Psoas muscle (tissue), 8 donors: Measurements from ENCODE around the gene EFCAB11. TPM values are rescaled to one million over a fixed set of nuclear protein-coding genes. Genes with fewer than 3 reads are reported as not detected.
"Not testable (repeated sequence)": the region's sequence is repeated elsewhere in the genome, so short reads cannot be mapped to it uniquely, and the experiment has no call there.

Experiments
- ATAC-seq, 4 donors: fragments of 200-7000 bp; cut with Tn5 transposase; one replicate each; pipeline ENCODE4 v1.9.1; 2020; ENCODE audit warnings: moderate library complexity in 3 of 4, mild to moderate bottlenecking in 2 of 4
- DNase-seq, 2 donors: peaks; one replicate each; pipeline ENCODE4 v3.0.0-alpha.2; 2020
- H3K27ac ChIP-seq: fragments of 200-600 bp; one replicate; pipeline ENCODE4 v1.8.0; 2022
- H3K27me3 ChIP-seq, 3 donors: fragments of 200-600 bp in 1 of 3; one replicate each; pipeline versions ENCODE4 v1.6.1 to v1.8.0; 2013 to 2022; ENCODE audit warnings: low read length in 2 of 3, mild to moderate bottlenecking in 2 of 3, moderate library complexity in 1 of 3; ENCODE audit not compliant: insufficient read depth in 3 of 3
- H3K36me3 ChIP-seq, 2 donors: fragments of 200-600 bp in 1 of 2; one replicate each; pipeline versions ENCODE4 v1.6.1 to v1.8.0; 2013 to 2022; ENCODE audit warnings: low read depth in 1 of 2, mild to moderate bottlenecking in 1 of 2, moderate library complexity in 1 of 2; ENCODE audit not compliant: insufficient read depth in 1 of 2
- H3K4me1 ChIP-seq: fragments of 200-600 bp; one replicate; pipeline ENCODE4 v1.8.0; 2022
- H3K4me3 ChIP-seq: fragments of 200-600 bp; one replicate; pipeline ENCODE4 v1.8.0; 2022; ENCODE audit warnings: mild to moderate bottlenecking
- H3K9me3 ChIP-seq: fragments of 200-600 bp; one replicate; pipeline ENCODE4 v1.8.0; 2022
- WGBS, 3 donors: extraction: QIAGEN DNeasy Blood & Tissue Kit; methylation state at CpG; one replicate each; pipeline versions ENCODE4 v1.1.6 to v1.1.7; 2013; 5-methylcytosine and 5-hydroxymethylcytosine counted together
- intact Hi-C, 2 donors: fragments of 100-400 bp; cut with DNase I; formaldehyde crosslinking; loops; one replicate each; pipeline versions ENCODE4 v1.11.0 to v1.14.2; 2022
- polyA plus RNA-seq, 3 donors: library from polyadenylated mRNA; stranded (reverse); fragments of 200-250 nt; gene quantifications; one replicate each; pipeline ENCODE4 v1.2.3, GENCODE V29; 2013
- total RNA-seq, 4 donors: library from RNA; stranded (reverse); fragmentation: NEBNext Ultra II Directional in 2 of 4; extraction: Animal tissue kit (Norgen Biotek cat#: 25700) in 2 of 4; gene quantifications; one replicate each; pipeline versions ENCODE4 v1.2.1 to v1.2.4, GENCODE V29; 2021 to 2023
- TF ChIP-seq, protein P1 (sequence below): fragments of 200-600 bp; IDR thresholded peaks from one replicate; pipeline ENCODE4 v1.8.0; 2022; ENCODE audit warnings: antibody characterized with exemption
- donor health status: healthy with polysubstance abuse.
- donor health status: DM: no; HTN: no; CAD: no; lungs with moderate emphysema.
- donor health status: Bipolar disorder and iron deficiency.
- donor health status: healthy.
- donor health status: DM: yes; HTN: yes; CAD: no.
- donor health status: DM: no; HTN: no; CAD: no.
- donor health status: DM: no; HTN: no; CAD: no.
- donor health status: DM: yes; HTN: yes; CAD: no.

EFCAB11 gene
- total and polyA plus RNA-seq, 7 donors, result 0.59 to 5.3 (median 2.4) TPM

GRCh38 chr14:89890589-89890988 lies 63.9 kb downstream of the EFCAB11 start:
- intact Hi-C loops, result no loop called here
- no peak overlapping the region for H3K27ac ChIP-seq
- H3K4me1 ChIP-seq, result no peaks in the 10 kb centered on the region
- WGBS, 3 donors, result 48 to 71% (median 56%) methylated on average over 4 of the region's 4 CpGs
- no peaks in the 10 kb centered on the region for H3K36me3 ChIP-seq
- H3K4me3 ChIP-seq, result no peak overlapping the region
- TF ChIP-seq, protein P1, sequence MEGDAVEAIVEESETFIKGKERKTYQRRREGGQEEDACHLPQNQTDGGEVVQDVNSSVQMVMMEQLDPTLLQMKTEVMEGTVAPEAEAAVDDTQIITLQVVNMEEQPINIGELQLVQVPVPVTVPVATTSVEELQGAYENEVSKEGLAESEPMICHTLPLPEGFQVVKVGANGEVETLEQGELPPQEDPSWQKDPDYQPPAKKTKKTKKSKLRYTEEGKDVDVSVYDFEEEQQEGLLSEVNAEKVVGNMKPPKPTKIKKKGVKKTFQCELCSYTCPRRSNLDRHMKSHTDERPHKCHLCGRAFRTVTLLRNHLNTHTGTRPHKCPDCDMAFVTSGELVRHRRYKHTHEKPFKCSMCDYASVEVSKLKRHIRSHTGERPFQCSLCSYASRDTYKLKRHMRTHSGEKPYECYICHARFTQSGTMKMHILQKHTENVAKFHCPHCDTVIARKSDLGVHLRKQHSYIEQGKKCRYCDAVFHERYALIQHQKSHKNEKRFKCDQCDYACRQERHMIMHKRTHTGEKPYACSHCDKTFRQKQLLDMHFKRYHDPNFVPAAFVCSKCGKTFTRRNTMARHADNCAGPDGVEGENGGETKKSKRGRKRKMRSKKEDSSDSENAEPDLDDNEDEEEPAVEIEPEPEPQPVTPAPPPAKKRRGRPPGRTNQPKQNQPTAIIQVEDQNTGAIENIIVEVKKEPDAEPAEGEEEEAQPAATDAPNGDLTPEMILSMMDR, result no peak
- ATAC-seq, result no peak
- H3K9me3 ChIP-seq, result peaks cover 12% of the 10 kb centered on the region
- no peaks in the 10 kb centered on the region for H3K27me3 ChIP-seq
- DNase-seq, result no peak

GRCh38 chr14:89889626-89890025 lies 64.9 kb downstream of the EFCAB11 start:
- Histone ChIP-seq H3K27ac (no peak overlapping the region), H3K4me1 (no peaks in the 10 kb centered on the region), H3K9me3 (peaks cover 12% of the 10 kb centered on the region), H3K4me3 (no peak overlapping the region), H3K36me3 (no peaks in the 10 kb centered on the region), H3K27me3 (no peaks in the 10 kb centered on the region)
- 30 to 45% (median 37%) methylated on average over 4 of the region's 4 CpGs for WGBS, 3 donors
- no peak for ATAC-seq
- intact Hi-C loops, result no loop called here
- TF ChIP-seq, protein P1, result no peak
- DNase-seq, result no peak

- intact Hi-C loops, result no loop called here
- TF ChIP-seq, protein P1, result no peak
- no peak for DNase-seq
These were observed 69.8 kb downstream of the EFCAB11 start for GRCh38 chr14:89884761-89885160.

GRCh38 chr14:89881839-89882238 lies 72.7 kb downstream of the EFCAB11 start:
- no peaks in the 10 kb centered on the region for H3K4me1 ChIP-seq
- ATAC-seq, result no peak
- intact Hi-C loops, result no loop called here
- DNase-seq, result no peak
- no peaks in the 10 kb centered on the region for H3K9me3 ChIP-seq
- H3K36me3 ChIP-seq, result no peaks in the 10 kb centered on the region
- TF ChIP-seq, protein P1, result no peak
- 90 to 94% (median 93%) methylated on average over 1 of the region's 1 CpG for WGBS, 3 donors
- H3K4me3 ChIP-seq, result no peak overlapping the region
- H3K27me3 ChIP-seq, result no peaks in the 10 kb centered on the region
- H3K27ac ChIP-seq, result no peak overlapping the region

More at GRCh38 chr14:89884761-89885160, 69.8 kb downstream of the EFCAB11 start:
- Histone ChIP-seq H3K9me3 (no peaks in the 10 kb centered on the region), H3K27me3 (no peaks in the 10 kb centered on the region), H3K36me3 (no peaks in the 10 kb centered on the region), H3K4me1 (no peaks in the 10 kb centered on the region), H3K27ac (no peak overlapping the region), H3K4me3 (no peak overlapping the region)
- no peak for ATAC-seq
- WGBS, 3 donors, result 65 to 93% (median 81%) methylated on average over 2 of the region's 2 CpGs

DNA sequence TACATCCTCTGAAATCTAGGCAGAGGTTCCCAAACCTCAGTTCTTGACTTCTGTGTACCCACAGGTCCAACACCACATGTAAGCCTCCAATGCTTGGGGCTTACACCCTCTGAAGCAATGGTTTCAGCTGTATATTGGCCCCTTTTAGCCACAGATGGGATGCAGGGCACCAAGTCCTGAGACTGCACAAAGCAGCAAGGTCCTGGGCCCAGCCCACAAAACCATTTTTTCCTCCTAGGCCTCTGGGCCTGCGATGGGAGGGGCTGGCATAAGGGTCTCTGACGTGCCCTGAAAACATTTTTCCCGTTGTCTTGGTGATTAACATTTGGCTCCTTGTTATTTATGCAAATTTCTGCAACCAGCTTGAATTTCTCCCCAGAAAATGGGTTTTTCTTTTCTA lies 80.4 kb downstream of the EFCAB11 start:
- H3K9me3 ChIP-seq, intact Hi-C loops, H3K27me3 ChIP-seq, DNase-seq, H3K36me3 ChIP-seq, H3K27ac ChIP-seq, H3K4me3 ChIP-seq, H3K4me1 ChIP-seq, ATAC-seq: not testable (repeated sequence)
- WGBS, 3 donors, result 86 to 92% (median 86%) methylated on average over 3 of the region's 3 CpGs
